ENCODE data around the gene ZNF460. TPM values are rescaled to one million over a fixed set of nuclear protein-coding genes. Genes with fewer than 3 reads are reported as not detected.

ZNF460 gene
- total and polyA plus RNA-seq, 8 donors: 0.45 to 30.9 (median 19.9) TPM

GRCh38 chr19:57314146-57314545 lies 33.9 kb downstream of the ZNF460 start:
- DNase-seq: no peak
- Histone ChIP-seq H3K9me3 (no peaks in the 10 kb centered on the region), H3K4me1 (no peaks in the 10 kb centered on the region), H3K36me3 (no peaks in the 10 kb centered on the region), H3K4me3 (no peak overlapping the region), H3K27me3 (no peaks in the 10 kb centered on the region), H3K27ac (no peak overlapping the region)
- intact Hi-C loops (cut with DNase I): no loop called here
- no peak for ATAC-seq
- 55 to 62% methylated on average over 4 of the region's 4 CpGs for whole genome bisulfite sequencing, 2 donors
- no peak for FAIRE-seq
- no peak for TF ChIP-seq CTCF (IDR thresholded peaks at IDR 0.05)

GRCh38 chr19:57317503-57317902 lies 37.2 kb downstream of the ZNF460 start:
- TF ChIP-seq CTCF (IDR thresholded peaks at IDR 0.05): no peak
- Histone ChIP-seq H3K4me1 (no peaks in the 10 kb centered on the region), H3K9me3 (no peaks in the 10 kb centered on the region), H3K4me3 (no peak overlapping the region), H3K36me3 (no peaks in the 10 kb centered on the region), H3K27ac (no peak overlapping the region), H3K27me3 (no peaks in the 10 kb centered on the region)
- WGBS, 2 donors: 15 to 21% methylated on average over 29 of the region's 29 CpGs
- intact Hi-C loops (cut with DNase I): no loop called here
- FAIRE-seq: no peak
- peak in 1 of 6 donors; percentile 53 for DNase-seq
- no peak for ATAC-seq

- no peaks in the 10 kb centered on the region for H3K27me3 ChIP-seq
- intact Hi-C loops (cut with DNase I): no loop called here
- peak overlapping the region; percentile 64 to 72 (median 68) for H3K4me3 ChIP-seq
- no peaks in the 10 kb centered on the region for H3K9me3 ChIP-seq
- TF ChIP-seq CTCF (IDR thresholded peaks at IDR 0.05): no peak
- no peaks in the 10 kb centered on the region for H3K4me1 ChIP-seq
- 2 to 4% methylated on average over 1 of the region's 1 CpG for WGBS, 2 donors
- no peak for DNase-seq
- peak; percentile 3 to 50 (median 27) for ATAC-seq
- no peak for FAIRE-seq
- H3K36me3 ChIP-seq: peaks cover 0 to 13% (median 0%) of the 10 kb centered on the region in 3 donors
- peak overlapping the region; percentile 47 to 71 (median 58) for H3K27ac ChIP-seq
Observed at GRCh38 chr19:57319869-57320179, 39.5 kb downstream of the ZNF460 start.

- no peaks in the 10 kb centered on the region for H3K27me3 ChIP-seq
- H3K9me3 ChIP-seq: no peaks in the 10 kb centered on the region
- intact Hi-C loops (cut with DNase I): no loop called here
- ATAC-seq (peak; percentile 99 to 100 (median 100)), DNase-seq (peak; percentile 87 to 95 (median 94)), FAIRE-seq (no peak)
- TF ChIP-seq CTCF (IDR thresholded peaks at IDR 0.05): no peak
- H3K4me1 ChIP-seq: no peaks in the 10 kb centered on the region
- peak within 1 kb of the TSS; percentile 47 to 71 (median 58) for H3K27ac ChIP-seq
- peaks cover 0 to 19% (median 0%) of the 10 kb centered on the region in 3 donors for H3K36me3 ChIP-seq
- WGBS, 2 donors: 1% methylated on average over 63 to 71 of the region's 71 CpGs
- peak within 1 kb of the TSS; percentile 64 to 72 (median 68) for H3K4me3 ChIP-seq
Observed at GRCh38 chr19:57320180-57321084, 40.1 kb downstream of the ZNF460 start, which contains the start of gene ZNF543. ZNF543 (plus strand) TSS chr19:57320472; CDS start chr19:57320854, 382 bp downstream.

- Histone ChIP-seq H3K36me3 (peaks cover 0 to 26% (median 0%) of the 10 kb centered on the region in 3 donors), H3K4me1 (no peaks in the 10 kb centered on the region), H3K4me3 (peak overlapping the region; percentile 64 to 72 (median 68)), H3K27me3 (no peaks in the 10 kb centered on the region), H3K9me3 (no peaks in the 10 kb centered on the region), H3K27ac (no peak overlapping the region)
- FAIRE-seq: no peak
- 22 to 23% methylated on average over 8 of the region's 8 CpGs for WGBS, 2 donors
- no peak for TF ChIP-seq CTCF (IDR thresholded peaks at IDR 0.05)
- intact Hi-C loops (cut with DNase I): no loop called here
- no peak for ATAC-seq
- DNase-seq: no peak
Observed at GRCh38 chr19:57321116-57321515, 40.8 kb downstream of the ZNF460 start.

Measured in pancreas (tissue), 10 donors.